Skeletal muscle tissue (tissue), 4 donors: ENCODE data around the gene POLH. TPM values are rescaled to one million over a fixed set of nuclear protein-coding genes. Genes with fewer than 3 reads are reported as not detected.
A peak's percentile ranks its signal among the peaks of the same experiment; 100 is the strongest.
"Not testable (repeated sequence)": the region's sequence is repeated elsewhere in the genome, so short reads cannot be mapped to it uniquely, and the experiment has no call there.

Experiments
- H3K27ac ChIP-seq: one replicate; pipeline ENCODE4 v1.7.0; 2013; ENCODE audit warnings: mild to moderate bottlenecking, low read depth, low read length, inconsistent platforms
- H3K27me3 ChIP-seq, 3 donors: one replicate each; pipeline ENCODE4 v1.7.0; 2013; ENCODE audit warnings: low read length in 3 of 3; ENCODE audit not compliant: control insufficient read depth in 3 of 3, insufficient read depth in 3 of 3
- H3K36me3 ChIP-seq, 3 donors: one replicate each; pipeline ENCODE4 v1.7.0; 2013; ENCODE audit warnings: low read length in 3 of 3; ENCODE audit not compliant: control insufficient read depth in 3 of 3, insufficient read depth in 3 of 3
- H3K4me1 ChIP-seq, 3 donors: one replicate each; pipeline ENCODE4 v1.7.0; 2013; ENCODE audit warnings: low read length in 3 of 3, mild to moderate bottlenecking in 3 of 3; ENCODE audit not compliant: control insufficient read depth in 3 of 3, insufficient read depth in 3 of 3
- H3K4me3 ChIP-seq, 3 donors: one replicate each; pipeline ENCODE4 v1.7.0; 2013; ENCODE audit warnings: low read length in 3 of 3
- H3K9ac ChIP-seq, 3 donors: one replicate each; pipeline ENCODE4 v1.7.0; 2013; ENCODE audit warnings: low read length in 3 of 3, mild to moderate bottlenecking in 3 of 3, moderate library complexity in 2 of 3, low read depth in 1 of 3
- H3K9me3 ChIP-seq, 3 donors: one replicate each; pipeline ENCODE4 v1.7.0; 2013; ENCODE audit warnings: low read length in 3 of 3; ENCODE audit not compliant: control insufficient read depth in 3 of 3
- total RNA-seq: library from RNA; depleted of rRNA; stranded (reverse); fragments of >200 nt; gene quantifications from one replicate; pipeline ENCODE4 v1.2.3, GENCODE V29; 2014
- donor health status: Osteomylitis.

Gene POLH
- 9.9 TPM for total RNA-seq

DNA sequence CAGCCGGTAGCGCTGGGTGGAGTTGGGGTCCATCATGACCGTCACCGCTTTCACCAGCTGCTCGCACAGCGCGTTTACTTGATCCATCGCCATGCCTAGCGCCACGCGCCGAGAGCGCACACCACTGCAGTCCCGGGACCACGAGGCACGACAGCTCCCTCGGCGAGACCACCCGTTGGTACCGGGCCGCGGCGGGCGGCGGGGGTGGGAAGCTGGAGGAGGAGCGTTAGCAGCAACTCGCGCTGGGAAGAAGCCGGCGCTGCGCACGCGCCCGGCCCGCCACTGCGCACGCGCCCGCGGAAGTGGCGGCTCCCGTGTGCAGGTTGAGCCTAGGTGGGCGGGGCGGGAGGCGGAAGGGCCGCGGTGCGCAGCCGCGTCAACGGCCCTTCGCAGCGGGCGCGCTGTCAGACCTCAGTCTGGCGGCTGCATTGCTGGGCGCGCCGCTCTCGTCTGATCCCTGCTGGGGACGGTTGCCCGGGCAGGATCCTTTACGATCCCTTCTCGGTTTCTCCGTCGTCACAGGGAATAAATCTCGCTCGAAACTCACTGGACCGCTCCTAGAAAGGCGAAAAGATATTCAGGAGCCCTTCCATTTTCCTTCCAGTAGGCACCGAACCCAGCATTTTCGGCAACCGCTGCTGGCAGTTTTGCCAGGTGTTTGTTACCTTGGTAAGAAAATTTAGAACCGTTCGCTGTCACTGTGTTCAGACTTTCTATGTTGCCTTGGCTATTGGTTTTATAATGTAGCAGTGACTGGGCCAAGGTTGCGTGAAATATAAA, at the start of gene POLH, which contains the start of gene XPO5:
Gene POLH (plus strand): TSS at position 414 of the 780 bp plus-strand sequence. CDS start 6,135 bp downstream, outside the sequence.
Gene XPO5 (minus strand): TSS at position 267 of the 780 bp plus-strand sequence. CDS start 174 bp downstream, at position 93.
- H3K4me1 ChIP-seq, result peaks cover 11 to 17% (median 16%) of the 10 kb centered on the region in 3 donors
- no peaks in the 10 kb centered on the region for H3K27me3 ChIP-seq
- H3K4me3 ChIP-seq, result peak within 1 kb of the TSS; percentile 95 to 99 (median 98)
- peak within 1 kb of the TSS; percentile 93 for H3K27ac ChIP-seq
- H3K9ac ChIP-seq, result peak within 1 kb of the TSS; percentile 81 to 93 (median 92)
- H3K36me3 ChIP-seq, result peaks cover 9 to 17% (median 13%) of the 10 kb centered on the region in 3 donors
- no peaks in the 10 kb centered on the region for H3K9me3 ChIP-seq

DNA sequence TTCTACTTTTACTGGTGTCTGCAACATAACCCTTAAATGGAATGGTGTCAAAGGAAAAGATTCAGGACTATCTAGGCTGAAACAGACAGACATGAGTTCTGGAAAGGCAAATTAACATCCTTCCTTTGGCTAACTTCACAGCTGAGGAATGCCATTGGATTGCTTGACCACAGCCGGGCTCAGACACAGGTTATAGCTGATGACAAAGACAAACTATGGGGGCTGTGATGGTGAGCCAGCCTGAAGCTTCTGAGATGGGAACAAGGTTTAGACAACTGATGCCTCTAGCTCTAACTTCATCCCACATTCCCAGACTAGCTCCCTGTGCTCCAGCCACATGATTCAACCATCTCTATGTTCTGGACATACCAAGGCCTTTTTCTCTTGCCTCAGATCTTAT, 43.8 kb upstream of the POLH start:
- H3K9ac ChIP-seq, result no peak overlapping the region
- H3K36me3 ChIP-seq, result peaks cover 25 to 44% (median 40%) of the 10 kb centered on the region in 3 donors
- no peak overlapping the region for H3K27ac ChIP-seq
- no peak overlapping the region for H3K4me3 ChIP-seq
- no peaks in the 10 kb centered on the region for H3K4me1 ChIP-seq
- no peaks in the 10 kb centered on the region for H3K9me3 ChIP-seq
- no peaks in the 10 kb centered on the region for H3K27me3 ChIP-seq

DNA sequence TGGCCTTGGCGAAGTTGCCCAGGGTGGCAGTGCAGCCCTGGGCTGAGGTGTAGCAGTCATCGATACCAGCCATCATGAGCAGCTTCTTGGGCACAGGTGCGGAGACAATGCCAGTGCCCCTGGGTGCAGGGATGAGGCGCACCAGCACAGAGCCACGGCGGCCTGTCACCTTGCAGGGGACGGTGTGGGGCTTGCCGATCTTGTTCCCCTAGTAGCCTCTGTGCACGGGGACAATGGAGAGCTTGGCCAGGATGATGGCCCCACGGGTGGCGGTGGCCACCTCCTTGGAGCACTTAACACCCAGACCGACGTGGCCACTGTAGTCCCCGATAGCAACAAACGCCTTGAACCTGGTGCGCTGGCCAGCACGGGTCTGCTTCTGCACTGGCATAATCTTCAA, 37.0 kb upstream of the POLH start:
- not testable (repeated sequence) for H3K27ac ChIP-seq, H3K27me3 ChIP-seq, H3K9ac ChIP-seq, H3K9me3 ChIP-seq, H3K4me1 ChIP-seq, H3K4me3 ChIP-seq
- H3K36me3 ChIP-seq, result peaks cover 6 to 18% (median 15%) of the 10 kb centered on the region in 3 donors

DNA sequence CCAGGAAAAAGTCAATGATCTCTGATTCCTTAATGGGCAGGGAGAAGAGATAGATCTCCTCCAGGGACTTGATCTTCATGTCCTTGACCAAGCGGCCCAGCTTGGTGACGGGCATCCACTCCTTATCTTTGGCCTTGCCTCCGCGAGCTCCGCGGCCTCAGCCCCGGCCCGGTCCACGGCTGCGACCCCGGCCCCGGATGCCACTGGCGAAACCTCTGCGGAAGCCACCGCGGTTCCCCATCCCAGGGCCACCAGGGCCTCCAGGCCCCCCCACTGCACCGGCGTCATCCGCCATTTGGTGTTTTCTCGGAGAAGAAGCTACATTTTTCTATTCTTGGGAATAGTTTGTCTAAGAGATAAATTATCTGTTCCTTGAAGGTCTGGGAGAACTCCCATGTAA, 36.6 kb upstream of the POLH start:
- H3K4me1 ChIP-seq, H3K4me3 ChIP-seq, H3K27me3 ChIP-seq, H3K27ac ChIP-seq, H3K9me3 ChIP-seq, H3K9ac ChIP-seq: not testable (repeated sequence)
- H3K36me3 ChIP-seq, result peaks cover 6 to 17% (median 14%) of the 10 kb centered on the region in 3 donors

DNA sequence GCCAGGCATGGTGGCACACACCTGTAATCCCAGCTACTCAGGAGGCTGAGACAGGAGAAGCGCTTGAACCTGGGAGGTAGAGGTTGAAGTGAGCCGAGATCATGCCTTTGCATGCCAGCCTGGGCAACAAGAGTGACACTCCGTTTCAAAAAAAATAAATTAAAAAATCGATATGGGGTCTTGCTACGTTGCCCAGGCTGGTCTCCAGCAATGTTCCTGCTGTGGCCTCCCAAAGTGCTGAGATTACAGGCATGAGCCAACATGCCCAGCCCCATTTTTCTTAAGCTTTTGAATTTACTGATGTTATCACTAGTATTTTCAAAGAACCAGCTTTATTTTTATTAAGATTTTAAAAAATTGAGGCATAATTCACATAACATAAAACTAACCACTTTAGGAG, 35.5 kb upstream of the POLH start:
- no peak overlapping the region for H3K9ac ChIP-seq
- no peak overlapping the region for H3K27ac ChIP-seq
- H3K36me3 ChIP-seq, result peaks cover 8 to 21% (median 20%) of the 10 kb centered on the region in 3 donors
- no peak overlapping the region for H3K4me3 ChIP-seq
- H3K27me3 ChIP-seq, result no peaks in the 10 kb centered on the region
- no peaks in the 10 kb centered on the region for H3K9me3 ChIP-seq
- no peaks in the 10 kb centered on the region for H3K4me1 ChIP-seq

DNA sequence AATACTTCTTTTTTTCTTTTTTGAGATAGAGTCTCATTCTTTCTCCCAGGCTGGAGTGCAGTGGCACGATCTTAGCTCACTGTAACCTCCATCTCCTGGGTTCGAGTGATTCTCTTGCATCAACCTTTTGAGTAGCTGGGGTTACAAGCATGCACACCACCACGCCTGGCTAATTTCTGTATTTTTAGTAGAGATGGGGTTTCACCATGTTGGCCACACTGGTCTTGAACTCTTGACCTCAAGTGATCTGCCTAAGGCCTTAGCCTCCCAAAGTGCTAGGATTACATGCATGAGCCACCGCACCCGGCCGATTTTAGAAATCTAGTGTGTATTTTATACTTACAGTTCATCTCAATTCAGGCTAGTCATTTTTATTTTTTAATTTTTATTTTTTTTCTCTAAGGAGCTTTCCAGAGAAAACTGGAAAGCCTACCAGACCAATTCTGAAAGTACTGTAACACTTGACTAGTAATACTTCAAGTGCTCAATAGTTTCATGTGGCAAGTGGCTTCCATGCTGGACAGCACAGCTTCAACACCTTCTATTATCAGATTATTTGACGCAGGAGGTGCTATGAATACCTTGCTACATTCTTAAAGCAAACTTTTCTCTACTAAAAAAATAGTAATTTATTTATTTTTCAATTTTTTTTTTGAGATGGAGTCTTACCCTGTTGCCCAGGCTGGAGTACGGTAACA, 34.1 kb upstream of the POLH start:
- no peak overlapping the region for H3K4me3 ChIP-seq
- H3K4me1 ChIP-seq, result no peaks in the 10 kb centered on the region
- peaks cover 11 to 34% (median 32%) of the 10 kb centered on the region in 3 donors for H3K36me3 ChIP-seq
- no peaks in the 10 kb centered on the region for H3K9me3 ChIP-seq
- H3K27ac ChIP-seq, result no peak overlapping the region
- H3K27me3 ChIP-seq, result no peaks in the 10 kb centered on the region
- no peak overlapping the region for H3K9ac ChIP-seq

DNA sequence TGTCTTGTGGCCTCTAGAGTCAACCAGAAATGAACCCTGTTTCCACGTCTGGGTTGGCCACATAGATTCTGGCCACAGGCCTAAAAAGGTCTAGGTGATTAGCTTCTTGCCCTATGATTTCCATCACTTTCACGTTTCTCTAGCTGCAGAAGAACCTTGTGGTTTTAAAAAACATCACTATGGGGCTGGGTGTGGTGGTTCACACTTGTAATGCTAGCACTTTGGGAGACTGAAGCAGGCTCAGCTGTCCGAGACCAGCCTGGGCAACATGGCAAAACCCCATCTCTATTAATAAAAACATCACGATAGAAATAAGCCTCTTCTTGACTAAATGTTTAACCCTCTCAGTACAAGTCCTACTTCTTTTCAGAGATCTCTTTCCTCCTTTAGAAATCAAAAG, 31.5 kb upstream of the POLH start:
- Histone ChIP-seq H3K9ac (no peak overlapping the region), H3K9me3 (no peaks in the 10 kb centered on the region), H3K4me1 (no peaks in the 10 kb centered on the region), H3K27ac (no peak overlapping the region), H3K27me3 (no peaks in the 10 kb centered on the region), H3K4me3 (no peak overlapping the region), H3K36me3 (peaks cover 28 to 54% (median 41%) of the 10 kb centered on the region in 3 donors)

DNA sequence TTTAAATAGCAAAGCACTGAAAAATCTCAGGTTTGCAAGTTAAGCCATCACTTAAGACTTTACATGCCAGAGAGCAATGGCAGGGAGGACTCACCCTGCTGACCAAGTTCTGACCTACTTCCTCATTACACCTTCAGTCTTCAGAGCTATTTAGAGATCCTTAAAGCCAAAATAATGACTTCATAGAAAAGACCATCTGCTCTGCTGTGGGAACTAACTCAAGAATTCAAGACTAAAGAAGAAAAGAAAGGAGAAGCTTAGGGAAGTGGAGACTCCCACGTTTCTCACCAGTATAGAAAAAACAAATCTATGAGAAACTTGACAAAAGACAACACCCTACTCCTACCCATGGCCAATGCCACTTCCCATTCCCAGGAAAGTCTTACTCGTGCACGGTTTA, 28.8 kb upstream of the POLH start:
- H3K27me3 ChIP-seq, result no peaks in the 10 kb centered on the region
- H3K27ac ChIP-seq, result no peak overlapping the region
- peaks cover 37 to 78% (median 63%) of the 10 kb centered on the region in 3 donors for H3K36me3 ChIP-seq
- H3K4me3 ChIP-seq, result no peak overlapping the region
- H3K9me3 ChIP-seq, result no peaks in the 10 kb centered on the region
- H3K4me1 ChIP-seq, result no peaks in the 10 kb centered on the region
- H3K9ac ChIP-seq, result no peak overlapping the region

DNA sequence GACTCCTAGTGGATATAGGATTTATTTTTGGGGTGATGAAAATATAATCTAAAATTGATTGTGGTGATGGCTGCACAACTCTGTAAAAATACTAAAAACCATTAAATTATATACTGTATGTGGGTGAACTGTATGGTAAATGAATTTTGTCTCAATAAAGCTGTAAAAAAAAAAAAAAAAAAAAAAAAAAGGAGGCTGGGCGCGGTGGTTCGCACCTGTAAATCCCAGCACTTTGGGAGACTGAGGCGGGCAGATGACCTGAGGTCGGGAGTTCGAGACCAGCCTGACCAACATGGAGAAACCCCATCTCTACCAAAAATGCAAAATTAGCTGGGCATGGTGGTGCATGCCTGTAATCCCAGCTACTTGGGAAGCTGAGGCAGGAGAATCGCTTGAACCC, 18.4 kb upstream of the POLH start:
- not testable (repeated sequence) for H3K9me3 ChIP-seq, H3K4me3 ChIP-seq, H3K4me1 ChIP-seq, H3K27ac ChIP-seq, H3K9ac ChIP-seq, H3K27me3 ChIP-seq
- peaks cover 31 to 80% (median 65%) of the 10 kb centered on the region in 3 donors for H3K36me3 ChIP-seq

DNA sequence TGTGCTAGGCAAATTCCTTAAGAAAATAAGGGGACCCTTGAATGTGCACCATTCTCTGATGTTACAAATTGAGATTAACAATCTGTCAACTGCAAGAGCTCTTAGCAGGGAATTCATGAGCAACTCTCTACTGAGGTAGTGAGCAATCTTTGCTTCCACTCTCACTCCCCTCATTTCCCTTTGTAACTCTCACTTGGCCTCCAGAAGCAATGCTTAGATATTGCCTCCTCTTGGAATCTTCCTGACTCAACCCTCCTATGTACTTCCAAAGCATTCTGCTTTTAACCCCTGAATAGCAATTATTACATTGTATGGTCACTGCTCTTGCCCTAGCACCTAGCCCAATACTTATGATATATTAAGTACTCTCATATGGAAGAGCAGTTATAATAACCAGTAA, 16.7 kb upstream of the POLH start:
- no peak overlapping the region for H3K4me3 ChIP-seq
- no peaks in the 10 kb centered on the region for H3K27me3 ChIP-seq
- H3K36me3 ChIP-seq, result peaks cover 26 to 80% (median 63%) of the 10 kb centered on the region in 3 donors
- no peak overlapping the region for H3K9ac ChIP-seq
- H3K9me3 ChIP-seq, result no peaks in the 10 kb centered on the region
- H3K4me1 ChIP-seq, result no peaks in the 10 kb centered on the region
- no peak overlapping the region for H3K27ac ChIP-seq
